Measurements from ENCODE around the gene CLDN12.

GRCh38 chr7:90402785-90403173 is 482 bp upstream of the CLDN12 start:
- TF ChIP-seq CTCF (IDR thresholded peaks at IDR 0.05; ENCODE audit: low read depth, low read length, poor library complexity, severe bottlenecking), result no peak
- TF ChIP-seq EZH2phosphoT487 (IDR thresholded peaks at IDR 0.05; ENCODE audit: borderline replicate concordance, low read length), result no peak
